CD1c-positive myeloid dendritic cell (primary cell): ENCODE results near the gene GDAP1L1.
A peak's percentile ranks its signal among the peaks of the same experiment; 100 is the strongest.

Source experiments
- DNase-seq: peaks from one replicate; pipeline ENCODE4 v3.0.0-alpha.2; 2016; ENCODE audit errors: extremely low spot score

GDAP1L1 gene

GRCh38 chr20:44247131-44247571 lies at the start of gene GDAP1L1:
TSS of gene GDAP1L1 (plus strand) at chr20:44247308. CDS start at chr20:44247335, 27 bp downstream.
- no peak for DNase-seq

GRCh38 chr20:44198872-44199271 lies 48.2 kb upstream of the GDAP1L1 start:
- DNase-seq: no peak

GRCh38 chr20:44199877-44200276 lies 47.2 kb upstream of the GDAP1L1 start:
- DNase-seq: no peak

- DNase-seq: no peak
Observed at GRCh38 chr20:44200371-44200770, 46.7 kb upstream of the GDAP1L1 start.

GRCh38 chr20:44200983-44201382 lies 46.1 kb upstream of the GDAP1L1 start:
- DNase-seq: no peak

GRCh38 chr20:44203161-44203560 lies 43.9 kb upstream of the GDAP1L1 start:
- DNase-seq: no peak

GRCh38 chr20:44204156-44204831 lies 42.8 kb upstream of the GDAP1L1 start:
- peak; percentile 8 for DNase-seq

- DNase-seq: no peak
Observed at GRCh38 chr20:44204832-44205215, 42.3 kb upstream of the GDAP1L1 start.

GRCh38 chr20:44206132-44206531 lies 41.0 kb upstream of the GDAP1L1 start:
- DNase-seq: no peak

- peak; percentile 22 for DNase-seq
Observed at GRCh38 chr20:44207126-44207723, 39.9 kb upstream of the GDAP1L1 start.

GRCh38 chr20:44208165-44208564 lies 38.9 kb upstream of the GDAP1L1 start:
- no peak for DNase-seq

GRCh38 chr20:44208770-44209169 lies 38.3 kb upstream of the GDAP1L1 start:
- DNase-seq: peak; percentile 39

GRCh38 chr20:44209686-44210405 lies 37.3 kb upstream of the GDAP1L1 start:
- DNase-seq: peak; percentile 37

GRCh38 chr20:44210406-44211176 lies 36.5 kb upstream of the GDAP1L1 start, which contains the start of gene OSER1:
TSS of gene OSER1 (minus strand) at chr20:44210771. CDS start at chr20:44206957, 3,814 bp downstream.
- peak; percentile 99 for DNase-seq

- peak; percentile 14 for DNase-seq
Observed at GRCh38 chr20:44211177-44212039, 35.7 kb upstream of the GDAP1L1 start.

GRCh38 chr20:44212792-44213191 lies 34.3 kb upstream of the GDAP1L1 start:
- no peak for DNase-seq

- DNase-seq: peak; percentile 65
Observed at GRCh38 chr20:44215125-44215524, 32.0 kb upstream of the GDAP1L1 start.

GRCh38 chr20:44217342-44218092 lies 29.6 kb upstream of the GDAP1L1 start:
- peak; percentile 74 for DNase-seq

- DNase-seq: peak; percentile 11
Observed at GRCh38 chr20:44218446-44218845, 28.7 kb upstream of the GDAP1L1 start.

- DNase-seq: no peak
Observed at GRCh38 chr20:44219170-44219730, 27.9 kb upstream of the GDAP1L1 start.
